Cardiac fibroblast (primary cell): Measurements from ENCODE around the gene MITF.

Experiments used
- DNase-seq, 2 donors: peaks; one replicate each; pipeline versions ENCODE4 v3.0.0 to v3.0.0-alpha.2; 2010; ENCODE audit warnings: low read depth in 2 of 2
- H3K4me3 ChIP-seq, 2 donors: replicated peaks in 1 of 2; 1 replicate in 1 of 2; 2 replicates in 1 of 2; pipeline ENCODE4 v1.5.1; 2011; ENCODE audit warnings: low read depth in 2 of 2, low read length in 2 of 2, mild to moderate bottlenecking in 2 of 2, moderate library complexity in 1 of 2
- CTCF ChIP-seq: IDR thresholded peaks from one replicate; pipeline ENCODE4 v1.5.1; 2011; ENCODE audit warnings: low read depth, mild to moderate bottlenecking, low read length, inconsistent platforms

The MITF gene

GRCh38 chr3:69716119-69716518 lies 23.1 kb upstream of the MITF start:
- no peak overlapping the region for H3K4me3 ChIP-seq
- peak in 1 of 2 donors; percentile 16 for DNase-seq
- no peak for TF ChIP-seq CTCF

- no peak for DNase-seq
- TF ChIP-seq CTCF = no peak
- H3K4me3 ChIP-seq = no peak overlapping the region
These were observed 20.2 kb upstream of the MITF start for GRCh38 chr3:69718866-69719586.

- H3K4me3 ChIP-seq = no peak overlapping the region
- no peak for TF ChIP-seq CTCF
- DNase-seq = no peak
These were observed 19.6 kb upstream of the MITF start for GRCh38 chr3:69719587-69720122.

- DNase-seq = no peak
- H3K4me3 ChIP-seq = no peak overlapping the region
- no peak for TF ChIP-seq CTCF
These were observed 18.4 kb upstream of the MITF start for GRCh38 chr3:69720824-69721223.

GRCh38 chr3:69723389-69723788 lies 15.9 kb upstream of the MITF start:
- no peak overlapping the region for H3K4me3 ChIP-seq
- no peak for TF ChIP-seq CTCF
- no peak for DNase-seq

GRCh38 chr3:69724722-69725435 lies 14.4 kb upstream of the MITF start:
- peak in 1 of 2 donors; percentile 62 for DNase-seq
- H3K4me3 ChIP-seq = no peak overlapping the region
- no peak for TF ChIP-seq CTCF
